SKM-1 treated with dmso at 0.1 percent for 144 hours (cell line): ENCODE measurements around the gene FAM151B.
A peak's percentile ranks its signal among the peaks of the same experiment; 100 is the strongest.
"Not testable (repeated sequence)": the region's sequence is repeated elsewhere in the genome, so short reads cannot be mapped to it uniquely, and the experiment has no call there.

Experiments
- DNase-seq: peaks from one replicate; lab custom pipeline; 2025; ENCODE audit not compliant: unreplicated experiment; lab: John Stamatoyannopoulos, UW

Gene FAM151B, protein sequence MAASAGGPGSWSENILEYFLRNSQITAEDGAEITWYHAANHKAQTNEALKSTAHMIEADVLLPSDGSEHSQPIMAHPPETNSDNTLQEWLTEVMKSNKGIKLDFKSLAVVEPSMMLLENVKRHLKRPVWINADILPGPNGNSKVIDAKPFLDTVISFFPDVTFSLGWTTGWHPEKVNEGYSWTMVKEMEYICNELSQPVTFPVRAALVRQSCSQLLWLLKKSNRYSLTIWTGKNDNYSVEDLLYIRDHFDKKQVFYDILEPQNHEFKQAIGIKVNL

GRCh38 chr5:80487829-80488721, at the start of gene FAM151B:
FAM151B (plus strand) TSS chr5:80488100; CDS start chr5:80488124, 24 bp downstream.
- peak; percentile 84 for DNase-seq

- DNase-seq, result no peak
Measured at GRCh38 chr5:80438739-80439138, 49.2 kb upstream of the FAM151B start.

GRCh38 chr5:80439213-80439612, 48.7 kb upstream of the FAM151B start:
- DNase-seq, result no peak

DNA sequence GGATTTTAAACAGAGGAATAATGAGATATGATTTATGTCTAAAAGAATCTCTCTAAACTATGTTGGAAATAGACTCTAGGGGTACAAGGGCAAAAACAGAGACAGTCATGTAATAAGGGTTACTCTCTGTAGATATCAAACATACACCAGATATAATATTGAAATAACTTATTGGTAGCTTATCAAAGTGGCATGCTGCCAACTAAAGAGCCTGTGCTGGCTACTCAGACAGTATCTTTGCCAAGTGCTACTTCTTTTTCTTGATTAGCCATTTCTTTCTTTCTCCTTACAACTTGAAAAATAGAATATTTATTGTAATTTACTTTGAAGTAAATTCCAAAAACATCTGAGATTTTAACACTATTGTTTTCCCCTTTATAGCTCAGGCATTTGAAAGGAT, 45.2 kb upstream of the FAM151B start:
- no peak for DNase-seq

DNA sequence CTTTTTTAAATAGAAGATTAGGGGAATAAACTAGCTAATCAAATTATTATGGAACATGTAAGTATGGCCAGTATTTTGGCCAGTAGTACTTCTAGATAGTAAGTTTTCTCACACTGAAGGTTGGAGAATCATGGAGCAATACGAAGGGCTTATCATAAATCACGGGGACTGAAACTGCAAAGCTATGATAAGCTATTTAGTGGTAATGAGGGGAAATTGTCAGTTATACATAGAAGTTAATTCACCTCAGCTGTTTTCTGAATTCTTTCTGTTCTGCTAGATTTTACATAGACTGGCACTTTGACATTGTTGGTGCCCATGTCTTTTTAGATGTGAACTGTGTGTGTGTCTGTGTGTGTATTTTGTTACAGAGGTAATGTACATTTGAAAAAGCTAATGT, 34.5 kb upstream of the FAM151B start:
- DNase-seq, result no peak

GRCh38 chr5:80463269-80463668, 24.6 kb upstream of the FAM151B start:
- DNase-seq, result no peak

DNA sequence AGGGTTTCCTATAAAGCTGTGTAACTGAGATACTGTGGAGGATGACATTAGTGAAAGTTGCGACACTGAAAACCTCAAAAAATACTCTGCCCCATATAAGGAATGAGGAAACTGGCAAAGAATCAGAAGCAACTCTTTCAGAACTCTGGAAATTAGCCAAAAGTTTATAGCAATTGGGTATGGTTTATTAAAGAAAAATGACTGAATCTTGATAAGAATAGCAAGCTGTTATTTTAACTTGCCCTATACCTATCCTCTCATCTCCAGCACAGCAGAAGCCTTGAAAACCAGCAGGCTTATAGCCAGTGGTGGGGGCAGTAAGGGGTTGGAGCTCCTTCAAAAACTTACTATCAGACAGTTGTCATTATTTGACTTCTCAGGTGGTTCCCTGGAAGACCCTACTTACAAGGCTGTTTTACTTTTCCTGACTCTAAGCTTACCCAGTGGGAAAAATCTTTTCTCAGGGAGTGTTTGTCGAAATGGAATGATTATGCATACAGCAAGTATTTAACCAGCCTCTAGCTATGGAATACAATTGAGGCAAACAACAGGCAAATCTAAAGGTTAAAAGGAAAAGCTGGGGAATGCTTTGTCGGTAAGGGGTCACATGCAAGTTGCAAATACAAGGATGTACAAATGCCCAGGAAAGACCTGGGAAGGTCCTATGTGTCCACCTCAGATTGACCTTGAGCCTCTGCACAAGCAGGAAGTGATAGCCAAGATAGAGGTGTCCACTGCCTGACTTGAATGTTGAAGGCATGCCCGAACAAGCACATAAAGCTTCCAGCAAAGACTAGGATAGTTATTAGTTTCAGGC, 21.0 kb upstream of the FAM151B start:
- peak; percentile 61 for DNase-seq

GRCh38 chr5:80468131-80468530, 19.8 kb upstream of the FAM151B start:
- DNase-seq, result no peak

DNA sequence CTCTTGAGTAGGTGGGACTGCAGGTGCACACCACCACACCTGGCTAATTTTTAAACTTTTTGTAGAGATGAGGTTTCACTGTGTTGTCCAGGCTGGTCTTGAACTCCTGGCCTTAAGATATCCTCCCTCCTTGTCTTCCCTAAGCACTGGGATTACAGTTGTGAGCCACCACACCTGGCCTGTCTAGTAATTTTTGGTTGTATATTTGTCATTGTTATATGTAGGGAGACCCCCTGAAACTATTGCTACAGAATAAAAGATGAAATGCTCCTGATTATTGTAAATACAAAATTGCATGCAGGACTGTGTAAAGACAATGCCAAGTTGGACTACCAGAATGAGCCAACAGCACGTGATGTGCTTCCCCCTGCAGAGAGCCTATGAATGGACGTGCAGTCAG, 17.3 kb upstream of the FAM151B start:
- not testable (repeated sequence) for DNase-seq

GRCh38 chr5:80474929-80475328, 13.0 kb upstream of the FAM151B start:
- DNase-seq, result no peak

DNA sequence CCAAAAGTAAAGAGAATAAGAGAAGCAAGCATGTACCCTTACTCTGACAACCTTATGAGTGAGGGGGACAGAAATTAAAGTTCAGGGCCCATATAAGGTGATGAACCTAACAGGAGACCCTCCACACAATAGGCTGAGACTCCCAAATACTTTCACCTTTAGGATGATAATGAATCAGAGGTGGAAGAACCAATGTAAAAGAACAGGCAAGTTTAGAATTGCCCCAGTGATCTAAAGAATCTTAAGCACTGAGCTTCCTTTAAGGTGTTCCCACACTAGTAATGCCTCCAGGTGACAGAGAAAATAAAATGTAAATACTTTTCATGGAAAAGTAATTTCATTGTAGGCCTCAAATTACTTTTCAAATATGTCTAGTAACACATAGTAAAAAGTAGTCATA, 8.2 kb upstream of the FAM151B start:
- DNase-seq, result no peak

DNA sequence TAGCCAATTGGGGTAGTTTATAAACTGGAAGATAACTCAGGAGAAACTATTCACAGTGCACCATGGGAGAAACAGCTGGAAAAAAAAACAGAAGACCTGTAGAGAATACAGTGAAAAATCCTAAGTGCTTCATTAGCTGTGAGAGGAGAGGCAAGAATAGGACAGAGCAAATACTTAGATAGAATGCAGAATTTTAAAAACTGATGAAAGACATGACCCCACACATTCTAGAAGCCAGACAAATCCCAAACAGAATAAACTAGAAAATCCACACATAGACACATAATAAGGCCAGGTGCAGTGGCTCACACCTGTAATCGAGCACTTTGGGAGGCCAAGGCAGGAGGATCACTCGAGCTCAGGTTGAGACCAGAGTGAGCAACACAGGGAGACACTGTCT, 7.5 kb upstream of the FAM151B start:
- no peak for DNase-seq

- DNase-seq, result peak; percentile 63
Measured at GRCh38 chr5:80481019-80481893, 6.6 kb upstream of the FAM151B start.

- no peak for DNase-seq
Measured at GRCh38 chr5:80482578-80482977, 5.3 kb upstream of the FAM151B start.

DNA sequence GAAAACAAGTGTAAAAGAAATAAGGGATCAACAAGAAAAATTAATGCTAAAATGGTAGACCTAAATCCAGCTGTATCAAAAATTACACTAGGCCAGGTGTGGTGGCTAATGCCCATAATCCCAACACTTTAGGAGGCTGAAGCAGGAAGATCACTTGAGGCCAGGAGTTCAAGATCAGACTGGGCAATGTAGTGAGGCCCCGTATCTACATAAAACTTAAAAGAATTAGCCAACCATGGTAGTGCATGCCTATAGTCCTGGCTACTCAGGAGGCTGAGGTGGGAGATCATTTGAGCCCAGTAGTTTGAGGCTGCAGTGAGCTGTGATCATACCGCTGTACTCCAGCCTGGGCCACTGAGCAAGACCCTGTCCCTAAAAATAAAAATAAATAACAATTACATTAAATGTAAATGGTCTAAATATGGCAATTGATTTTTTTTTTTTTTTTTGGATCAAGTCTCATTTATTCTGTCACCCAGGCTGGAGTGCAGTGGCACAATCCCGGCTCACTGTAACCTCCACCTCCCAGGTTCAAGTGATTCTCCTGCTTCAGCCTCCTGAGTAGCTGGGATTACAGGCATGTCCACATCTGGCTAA, 4.2 kb upstream of the FAM151B start:
- DNase-seq, result no peak

- no peak for DNase-seq
Measured at GRCh38 chr5:80487444-80487828, 464 bp upstream of the FAM151B start.

- DNase-seq, result no peak
Measured at GRCh38 chr5:80491296-80491695, 3.4 kb downstream of the FAM151B start.

- DNase-seq, result no peak
Measured at GRCh38 chr5:80492741-80493140, 4.8 kb downstream of the FAM151B start.

- not testable (repeated sequence) for DNase-seq
Measured at GRCh38 chr5:80493443-80493842, 5.5 kb downstream of the FAM151B start.

GRCh38 chr5:80495891-80496290, 8.0 kb downstream of the FAM151B start:
- DNase-seq, result no peak
